Measurements from ENCODE around the gene OR5K1.

- no peak for TF ChIP-seq CTCF (IDR thresholded peaks at IDR 0.05)
- no peak for TF ChIP-seq EP300 (IDR thresholded peaks at IDR 0.05)
Measured at GRCh38 chr3:98462901-98463300, at the start of gene OR5K1.

All from gastroesophageal sphincter (tissue), 3 donors.